Amygdala (tissue), 56 donors: Measurements from ENCODE around the gene CAPN8.

Experiments
- DNase-seq, 56 donors: peaks; one replicate each; lab custom pipeline; 2025; lab: John Stamatoyannopoulos, UW

The CAPN8 gene

GRCh38 chr1:223494926-223495645 is 170.4 kb downstream of the CAPN8 start:
- no peak for DNase-seq

DNA sequence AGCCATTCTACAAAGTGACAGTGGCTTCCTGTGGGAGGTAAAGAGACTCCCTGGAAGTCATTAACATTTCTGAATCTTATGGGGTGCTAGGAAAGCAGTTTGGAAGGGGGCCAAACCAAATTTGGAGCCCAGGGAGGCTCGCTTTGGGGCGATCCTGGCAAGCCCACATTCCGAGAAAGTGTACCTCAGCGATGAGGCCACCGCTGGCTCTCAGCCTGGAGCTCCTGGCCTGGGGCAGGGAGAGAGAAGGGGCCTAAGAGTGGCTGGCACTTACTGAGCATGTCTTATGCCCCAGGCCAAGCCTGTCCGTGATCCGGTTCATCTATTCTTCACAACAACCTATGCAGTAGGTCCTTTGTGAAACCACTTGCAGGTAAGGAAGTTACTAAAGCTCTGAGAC is 173.5 kb downstream of the CAPN8 start:
- DNase-seq, result no peak
